ENCODE measurements around the gene CYP2W1.

Gene CYP2W1

GRCh38 chr7:991729-992656, 9.0 kb downstream of the CYP2W1 start:
- no peak for DNase-seq (ENCODE audit: low read depth in 2 of 2)
- TF ChIP-seq CTCF (IDR thresholded peaks at IDR 0.05; ENCODE audit: low read depth, low read length): no peak
- H3K4me3 ChIP-seq (replicated peaks in 1 of 2; ENCODE audit: low read depth in 2 of 2, low read length in 2 of 2): no peak overlapping the region

GRCh38 chr7:992709-993607, 10.0 kb downstream of the CYP2W1 start:
- H3K4me3 ChIP-seq (replicated peaks in 1 of 2; ENCODE audit: low read depth in 2 of 2, low read length in 2 of 2): no peak overlapping the region
- peak; percentile 100 for TF ChIP-seq CTCF (IDR thresholded peaks at IDR 0.05; ENCODE audit: low read depth, low read length)
- peak; percentile 96 to 97 for DNase-seq (ENCODE audit: low read depth in 2 of 2)

GRCh38 chr7:994592-995308, 11.8 kb downstream of the CYP2W1 start:
- no peak for TF ChIP-seq CTCF (IDR thresholded peaks at IDR 0.05; ENCODE audit: low read depth, low read length)
- DNase-seq (ENCODE audit: low read depth in 2 of 2): no peak
- H3K4me3 ChIP-seq (replicated peaks in 1 of 2; ENCODE audit: low read depth in 2 of 2, low read length in 2 of 2): no peak overlapping the region

GRCh38 chr7:995571-995970, 12.6 kb downstream of the CYP2W1 start:
- no peak for DNase-seq (ENCODE audit: low read depth in 2 of 2)
- no peak for TF ChIP-seq CTCF (IDR thresholded peaks at IDR 0.05; ENCODE audit: low read depth, low read length)
- no peak overlapping the region for H3K4me3 ChIP-seq (replicated peaks in 1 of 2; ENCODE audit: low read depth in 2 of 2, low read length in 2 of 2)

- no peak for DNase-seq (ENCODE audit: low read depth in 2 of 2)
- H3K4me3 ChIP-seq (replicated peaks in 1 of 2; ENCODE audit: low read depth in 2 of 2, low read length in 2 of 2): no peak overlapping the region
- no peak for TF ChIP-seq CTCF (IDR thresholded peaks at IDR 0.05; ENCODE audit: low read depth, low read length)
These were observed 13.3 kb downstream of the CYP2W1 start for GRCh38 chr7:996079-996872.

All from cardiac fibroblast (primary cell).